B cell (primary cell): Measurements from ENCODE around the gene SMIM13.

Experiments used
- EZH2 ChIP-seq: IDR thresholded peaks from 2 replicates; pipeline ENCODE4 v1.6.1; 2012; ENCODE audit warnings: borderline replicate concordance, low read depth, mild to moderate bottlenecking, moderate library complexity, low read length; ENCODE audit not compliant: insufficient read depth, poor library complexity, severe bottlenecking
- TF ChIP-seq, protein P1 (sequence below): fragments of 200-600 bp; IDR thresholded peaks from one replicate; pipeline ENCODE4 v1.8.0; 2022; ENCODE audit warnings: antibody characterized with exemption, mild to moderate bottlenecking

DNA sequence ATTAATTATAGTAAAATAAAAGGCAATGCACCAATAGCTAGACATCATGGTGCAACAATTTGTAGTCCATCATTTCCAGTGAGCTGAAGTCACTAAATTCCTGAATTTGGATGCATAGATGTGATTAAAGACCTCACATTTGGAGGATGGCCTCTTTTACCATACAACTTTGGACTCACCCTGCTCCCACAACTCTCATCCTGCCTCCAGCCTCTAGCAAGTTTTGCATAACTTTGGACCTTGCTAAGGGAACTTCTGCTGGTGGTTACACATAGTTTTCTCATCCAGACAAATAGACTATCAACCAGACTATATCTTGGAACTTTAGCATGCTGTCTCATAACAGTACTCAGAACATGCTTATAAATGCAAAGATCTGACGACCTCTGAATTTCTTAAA, 36.8 kb upstream of the SMIM13 start:
- TF ChIP-seq EZH2 = no peak
- TF ChIP-seq, protein P1, sequence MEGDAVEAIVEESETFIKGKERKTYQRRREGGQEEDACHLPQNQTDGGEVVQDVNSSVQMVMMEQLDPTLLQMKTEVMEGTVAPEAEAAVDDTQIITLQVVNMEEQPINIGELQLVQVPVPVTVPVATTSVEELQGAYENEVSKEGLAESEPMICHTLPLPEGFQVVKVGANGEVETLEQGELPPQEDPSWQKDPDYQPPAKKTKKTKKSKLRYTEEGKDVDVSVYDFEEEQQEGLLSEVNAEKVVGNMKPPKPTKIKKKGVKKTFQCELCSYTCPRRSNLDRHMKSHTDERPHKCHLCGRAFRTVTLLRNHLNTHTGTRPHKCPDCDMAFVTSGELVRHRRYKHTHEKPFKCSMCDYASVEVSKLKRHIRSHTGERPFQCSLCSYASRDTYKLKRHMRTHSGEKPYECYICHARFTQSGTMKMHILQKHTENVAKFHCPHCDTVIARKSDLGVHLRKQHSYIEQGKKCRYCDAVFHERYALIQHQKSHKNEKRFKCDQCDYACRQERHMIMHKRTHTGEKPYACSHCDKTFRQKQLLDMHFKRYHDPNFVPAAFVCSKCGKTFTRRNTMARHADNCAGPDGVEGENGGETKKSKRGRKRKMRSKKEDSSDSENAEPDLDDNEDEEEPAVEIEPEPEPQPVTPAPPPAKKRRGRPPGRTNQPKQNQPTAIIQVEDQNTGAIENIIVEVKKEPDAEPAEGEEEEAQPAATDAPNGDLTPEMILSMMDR = no peak
